ENCODE results near the gene DIAPH2. TPM values are rescaled to one million over a fixed set of nuclear protein-coding genes. Genes with fewer than 3 reads are reported as not detected.

The DIAPH2 gene
- total RNA-seq, 4 donors from 2014 or later, result 12.1 to 41.6 (median 29.1) TPM

DNA sequence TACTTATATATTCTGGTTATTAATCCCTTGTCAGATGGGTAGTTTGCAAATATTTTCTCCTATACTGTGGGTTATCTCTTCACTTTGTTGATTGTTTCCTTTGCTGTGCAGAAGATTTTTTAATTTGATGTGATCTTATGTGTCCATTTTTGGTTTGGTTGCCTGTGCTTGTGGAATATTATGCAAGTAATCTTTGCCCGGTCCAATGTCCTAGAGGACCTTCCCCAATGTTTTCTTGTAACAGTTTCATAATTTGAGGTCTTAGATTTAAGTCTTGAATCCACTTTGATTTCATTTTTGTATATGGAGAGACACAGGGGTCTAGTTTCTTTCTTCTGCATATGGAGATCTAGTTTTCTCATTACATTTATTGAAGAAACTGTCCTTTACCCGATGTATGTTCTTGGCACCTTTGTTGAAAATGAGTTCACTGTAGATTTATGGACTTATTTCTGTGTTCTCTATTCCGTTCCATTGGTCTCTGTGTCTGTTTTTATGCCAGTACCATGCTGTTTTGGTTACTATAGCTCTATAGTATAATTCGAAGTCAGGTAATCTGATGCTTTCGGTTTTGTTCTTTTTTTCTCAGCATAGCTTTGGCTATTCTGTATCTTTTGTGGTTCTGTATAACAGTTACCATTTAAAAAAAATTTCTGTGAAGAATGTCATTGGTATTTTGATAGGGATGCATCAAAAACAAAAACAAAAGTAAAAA, 34.7 kb downstream of the DIAPH2 start:
- in situ Hi-C loops (cut with MboI; ENCODE audit: low sequenced_read_pairs in 4 of 4) (no loop called here), intact Hi-C loops (cut with DNase I; ENCODE audit: low total_unique reads) (no loop called here)
- H3K4me1 ChIP-seq, result peaks cover 0 to 21% of the 10 kb centered on the region in 2 donors
- no peak overlapping the region for H3K27ac ChIP-seq
- H3K4me3 ChIP-seq, result no peak overlapping the region
- DNase-seq, result no peak
- H3K27me3 ChIP-seq, result no peaks in the 10 kb centered on the region
- ATAC-seq, result no peak
- TF ChIP-seq, protein P1, sequence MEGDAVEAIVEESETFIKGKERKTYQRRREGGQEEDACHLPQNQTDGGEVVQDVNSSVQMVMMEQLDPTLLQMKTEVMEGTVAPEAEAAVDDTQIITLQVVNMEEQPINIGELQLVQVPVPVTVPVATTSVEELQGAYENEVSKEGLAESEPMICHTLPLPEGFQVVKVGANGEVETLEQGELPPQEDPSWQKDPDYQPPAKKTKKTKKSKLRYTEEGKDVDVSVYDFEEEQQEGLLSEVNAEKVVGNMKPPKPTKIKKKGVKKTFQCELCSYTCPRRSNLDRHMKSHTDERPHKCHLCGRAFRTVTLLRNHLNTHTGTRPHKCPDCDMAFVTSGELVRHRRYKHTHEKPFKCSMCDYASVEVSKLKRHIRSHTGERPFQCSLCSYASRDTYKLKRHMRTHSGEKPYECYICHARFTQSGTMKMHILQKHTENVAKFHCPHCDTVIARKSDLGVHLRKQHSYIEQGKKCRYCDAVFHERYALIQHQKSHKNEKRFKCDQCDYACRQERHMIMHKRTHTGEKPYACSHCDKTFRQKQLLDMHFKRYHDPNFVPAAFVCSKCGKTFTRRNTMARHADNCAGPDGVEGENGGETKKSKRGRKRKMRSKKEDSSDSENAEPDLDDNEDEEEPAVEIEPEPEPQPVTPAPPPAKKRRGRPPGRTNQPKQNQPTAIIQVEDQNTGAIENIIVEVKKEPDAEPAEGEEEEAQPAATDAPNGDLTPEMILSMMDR (IDR thresholded peaks at IDR 0.05 in 4 of 5, conservative IDR thresholded peaks at IDR 0.05 in 1 of 5), result no peak
- no peak for TF ChIP-seq POLR2A (IDR thresholded peaks at IDR 0.05)
- H3K9me3 ChIP-seq, result no peaks in the 10 kb centered on the region
- H3K36me3 ChIP-seq, result no peaks in the 10 kb centered on the region

DNA sequence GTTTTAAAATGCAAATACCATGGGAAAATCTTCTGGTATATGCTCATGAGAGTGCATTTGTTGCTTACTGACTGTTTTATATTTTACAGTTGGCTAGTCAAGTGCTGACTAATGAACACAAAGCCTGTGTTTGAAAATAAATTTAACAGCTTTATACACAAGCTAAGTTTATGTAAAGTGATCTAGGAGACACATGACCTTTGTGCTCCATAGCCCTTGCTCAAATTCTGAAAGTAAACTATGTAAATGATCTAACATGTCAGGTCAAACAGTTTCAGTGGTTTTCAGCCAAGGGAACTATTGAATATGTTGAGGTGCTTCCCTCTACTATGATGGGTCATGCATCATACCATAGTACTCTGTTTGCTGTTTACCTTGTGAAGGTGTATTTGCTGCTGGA, 36.7 kb downstream of the DIAPH2 start:
- in situ Hi-C loops (cut with MboI; ENCODE audit: low sequenced_read_pairs in 4 of 4), result no loop called here
- TF ChIP-seq, protein P1 (IDR thresholded peaks at IDR 0.05 in 4 of 5, conservative IDR thresholded peaks at IDR 0.05 in 1 of 5), result no peak
- TF ChIP-seq POLR2A (IDR thresholded peaks at IDR 0.05), result no peak

DNA sequence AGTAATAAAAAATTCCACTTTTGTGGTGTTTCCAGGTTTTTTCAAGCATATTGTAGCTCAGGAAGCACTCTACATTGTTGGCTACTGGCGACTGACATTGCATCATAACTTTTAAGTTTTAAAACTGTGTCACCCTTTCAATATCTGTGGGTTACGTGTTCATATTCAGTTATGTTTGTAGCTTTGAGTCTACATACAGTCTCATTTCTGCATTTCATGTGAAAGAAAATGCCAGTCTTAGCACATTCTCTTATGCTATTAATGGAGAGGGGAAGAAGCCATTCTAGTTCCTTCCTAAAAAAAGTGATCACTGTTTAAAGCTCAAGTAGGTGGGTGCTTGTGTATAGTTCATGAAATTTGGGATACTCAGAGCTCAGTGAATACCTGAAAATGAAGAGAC, 38.1 kb downstream of the DIAPH2 start:
- in situ Hi-C loops (cut with MboI; ENCODE audit: low sequenced_read_pairs in 4 of 4), result no loop called here
- H3K9me3 ChIP-seq, result no peaks in the 10 kb centered on the region
- no peak for ATAC-seq
- DNase-seq, result no peak
- H3K4me1 ChIP-seq, result peaks cover 0 to 19% of the 10 kb centered on the region in 2 donors
- H3K4me3 ChIP-seq, result no peak overlapping the region
- H3K27ac ChIP-seq, result no peak overlapping the region
- intact Hi-C loops (cut with DNase I; ENCODE audit: low total_unique reads), result no loop called here
- no peaks in the 10 kb centered on the region for H3K36me3 ChIP-seq
- TF ChIP-seq, protein P1 (IDR thresholded peaks at IDR 0.05 in 4 of 5, conservative IDR thresholded peaks at IDR 0.05 in 1 of 5), result no peak
- TF ChIP-seq POLR2A (IDR thresholded peaks at IDR 0.05), result no peak
- no peaks in the 10 kb centered on the region for H3K27me3 ChIP-seq

More for the DNA sequence above, 36.7 kb downstream of the DIAPH2 start:
- no peaks in the 10 kb centered on the region for H3K27me3 ChIP-seq
- no peaks in the 10 kb centered on the region for H3K36me3 ChIP-seq
- intact Hi-C loops (cut with DNase I; ENCODE audit: low total_unique reads), result no loop called here
- peak in 1 of 2 donors; percentile 80 for ATAC-seq
- peak overlapping the region in 2 of 4 donors; percentile 44 to 67 for H3K27ac ChIP-seq
- H3K4me3 ChIP-seq, result no peak overlapping the region
- peaks cover 0 to 17% of the 10 kb centered on the region in 2 donors for H3K4me1 ChIP-seq
- no peaks in the 10 kb centered on the region for H3K9me3 ChIP-seq
- no peak for DNase-seq

DNA sequence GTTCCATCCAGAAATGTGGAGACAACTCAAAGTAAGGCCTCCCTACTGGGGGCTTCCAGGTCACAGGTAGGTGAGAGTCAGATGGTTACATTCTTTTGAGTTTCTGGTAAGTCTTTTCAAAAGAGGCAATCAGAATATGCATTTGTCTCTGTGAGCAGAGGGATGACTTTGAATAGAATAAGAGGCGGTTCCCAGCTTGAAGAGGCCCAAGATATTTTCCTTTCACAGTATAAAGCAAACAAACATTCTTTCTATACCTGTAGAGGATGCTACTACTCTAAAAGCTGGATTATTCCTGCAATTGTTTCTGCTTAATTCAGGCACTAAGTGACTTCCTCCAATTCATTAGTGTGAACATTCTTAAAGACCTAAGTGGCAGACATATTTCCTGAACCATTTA, 44.4 kb downstream of the DIAPH2 start:
- intact Hi-C loops (cut with DNase I; ENCODE audit: low total_unique reads), result no loop called here
- in situ Hi-C loops (cut with MboI; ENCODE audit: low sequenced_read_pairs in 4 of 4), result no loop called here
- Histone ChIP-seq H3K27me3 (no peaks in the 10 kb centered on the region), H3K9me3 (no peaks in the 10 kb centered on the region), H3K4me1 (peaks cover 4 to 15% of the 10 kb centered on the region in 2 donors), H3K27ac (peak overlapping the region in 2 of 4 donors; percentile 14 to 22), H3K36me3 (no peaks in the 10 kb centered on the region), H3K4me3 (no peak overlapping the region)
- TF ChIP-seq, protein P1 (IDR thresholded peaks at IDR 0.05 in 4 of 5, conservative IDR thresholded peaks at IDR 0.05 in 1 of 5), result no peak
- ATAC-seq (no peak), DNase-seq (no peak)
